Measurements from ENCODE around the gene INSL3.
"Not testable (repeated sequence)": the region's sequence is repeated elsewhere in the genome, so short reads cannot be mapped to it uniquely, and the experiment has no call there.

The INSL3 gene

GRCh38 chr19:17783721-17784120 lies 37.6 kb downstream of the INSL3 start:
- not testable (repeated sequence) for DNase-seq (ENCODE audit: low spot score)

- DNase-seq (ENCODE audit: low spot score), result no peak
Observed at GRCh38 chr19:17780781-17781180, 40.5 kb downstream of the INSL3 start.

- DNase-seq (ENCODE audit: low spot score), result peak; percentile 40
Observed at GRCh38 chr19:17778968-17779929, 42.1 kb downstream of the INSL3 start.

GRCh38 chr19:17778251-17778967 lies 42.9 kb downstream of the INSL3 start:
- DNase-seq (ENCODE audit: low spot score), result peak; percentile 61

GRCh38 chr19:17777840-17778239 lies 43.5 kb downstream of the INSL3 start:
- not testable (repeated sequence) for DNase-seq (ENCODE audit: low spot score)

- DNase-seq (ENCODE audit: low spot score), result no peak
Observed at GRCh38 chr19:17775991-17776803, 45.1 kb downstream of the INSL3 start.

GRCh38 chr19:17775245-17775927 lies 45.9 kb downstream of the INSL3 start:
- peak; percentile 38 for DNase-seq (ENCODE audit: low spot score)

- DNase-seq (ENCODE audit: low spot score), result no peak
Observed at GRCh38 chr19:17772172-17772571, 49.1 kb downstream of the INSL3 start.

- DNase-seq (ENCODE audit: low spot score), result no peak
Observed at GRCh38 chr19:17770613-17771012, 50.7 kb downstream of the INSL3 start.

GRCh38 chr19:17767559-17767958 lies 53.8 kb downstream of the INSL3 start:
- no peak for DNase-seq (ENCODE audit: low spot score)

- DNase-seq (ENCODE audit: low spot score), result peak; percentile 78
Observed at GRCh38 chr19:17766543-17767131, 54.7 kb downstream of the INSL3 start.
